Bronchial epithelial cell (primary cell): ENCODE data around the gene ZNF710. TPM values are rescaled to one million over a fixed set of nuclear protein-coding genes. Genes with fewer than 3 reads are reported as not detected.
"Not testable (repeated sequence)": the region's sequence is repeated elsewhere in the genome, so short reads cannot be mapped to it uniquely, and the experiment has no call there.

ENCODE experiments used
- DNase-seq: peaks from one replicate; pipeline ENCODE4 v3.0.0-alpha.2; 2010; ENCODE audit warnings: low read depth
- FAIRE-seq: peaks from 2 replicates; lab custom pipeline; 2011; peaks lifted over from hg19 to GRCh38; lab: Jason Lieb, UNC
- H3K27me3 ChIP-seq: 2 replicates; pipeline ENCODE4 v1.5.1; 2011; ENCODE audit warnings: low read length; ENCODE audit not compliant: control insufficient read depth, insufficient read depth
- H3K36me3 ChIP-seq: 2 replicates; pipeline ENCODE4 v1.5.1; 2011; ENCODE audit warnings: low read length; ENCODE audit not compliant: control insufficient read depth, insufficient read depth
- H3K4me3 ChIP-seq: 2 replicates; pipeline ENCODE4 v1.5.1; 2011; ENCODE audit warnings: mild to moderate bottlenecking, low read depth, low read length, control low read depth
- CTCF ChIP-seq: IDR thresholded peaks from 2 replicates; pipeline ENCODE4 v1.5.1; 2011; ENCODE audit warnings: mild to moderate bottlenecking, moderate library complexity, low read length, control low read depth, inconsistent platforms; ENCODE audit not compliant: insufficient read depth, severe bottlenecking
- total RNA-seq: library from RNA; depleted of rRNA; stranded (reverse); fragments of >200 nt; gene quantifications from 2 replicates; pipeline ENCODE4 v1.2.1, GENCODE V29; 2014

The ZNF710 gene
- total RNA-seq, 1 donor from 2014 or later: 7.6 TPM

- FAIRE-seq: no peak
- Histone ChIP-seq H3K4me3 (no peak overlapping the region), H3K27me3 (no peaks in the 10 kb centered on the region), H3K36me3 (no peaks in the 10 kb centered on the region)
- TF ChIP-seq CTCF: no peak
- no peak for DNase-seq
Observed at GRCh38 chr15:90105521-90105920, 104.4 kb downstream of the ZNF710 start.

GRCh38 chr15:90106522-90107117 lies 105.5 kb downstream of the ZNF710 start:
- FAIRE-seq (no peak), DNase-seq (peak; percentile 71)
- H3K36me3 ChIP-seq: no peaks in the 10 kb centered on the region
- no peak overlapping the region for H3K4me3 ChIP-seq
- no peaks in the 10 kb centered on the region for H3K27me3 ChIP-seq
- no peak for TF ChIP-seq CTCF

GRCh38 chr15:90108038-90108437 lies 106.9 kb downstream of the ZNF710 start:
- not testable (repeated sequence) for H3K27me3 ChIP-seq, DNase-seq, H3K36me3 ChIP-seq, H3K4me3 ChIP-seq, FAIRE-seq

GRCh38 chr15:90109163-90109751 lies 108.1 kb downstream of the ZNF710 start:
- H3K36me3 ChIP-seq, DNase-seq, FAIRE-seq, H3K27me3 ChIP-seq, H3K4me3 ChIP-seq: not testable (repeated sequence)

GRCh38 chr15:90113166-90113565 lies 112.0 kb downstream of the ZNF710 start:
- no peak for TF ChIP-seq CTCF
- Histone ChIP-seq H3K4me3 (no peak overlapping the region), H3K27me3 (no peaks in the 10 kb centered on the region), H3K36me3 (no peaks in the 10 kb centered on the region)
- no peak for DNase-seq
- no peak for FAIRE-seq

GRCh38 chr15:90114451-90114901 lies 113.4 kb downstream of the ZNF710 start:
- TF ChIP-seq CTCF: no peak
- FAIRE-seq: no peak

GRCh38 chr15:90115783-90116182 lies 114.7 kb downstream of the ZNF710 start:
- DNase-seq: no peak
- TF ChIP-seq CTCF: no peak
- Histone ChIP-seq H3K27me3 (no peaks in the 10 kb centered on the region), H3K4me3 (no peak overlapping the region), H3K36me3 (no peaks in the 10 kb centered on the region)
- no peak for FAIRE-seq

More at GRCh38 chr15:90114451-90114901, 113.4 kb downstream of the ZNF710 start:
- Histone ChIP-seq H3K36me3 (no peaks in the 10 kb centered on the region), H3K27me3 (no peaks in the 10 kb centered on the region), H3K4me3 (no peak overlapping the region)
- DNase-seq: no peak
